K562 (cell line): Measurements from ENCODE around the gene NRGN. TPM values are rescaled to one million over a fixed set of nuclear protein-coding genes. Genes with fewer than 3 reads are reported as not detected.
A peak's percentile ranks its signal among the peaks of the same experiment; 100 is the strongest.

Experiments used
- ATAC-seq: fragments of 200-7000 bp; cut with Tn5 transposase; 3 replicates; pipeline ENCODE4 v1.9.1; 2020; ENCODE audit warnings: moderate library complexity
- BruUV-seq: library from RNA; stranded (reverse); fragments of 400-500 nt; replicated peaks from 2 replicates; lab custom pipeline; 2021; lab: Mats Ljungman, UMichigan
- CTCF ChIA-PET: fragments of 300-600 bp; formaldehyde crosslinking; extraction: SDS; loops from one replicate; lab custom pipeline; 2021; ENCODE audit warnings: low intra/inter-chr PET ratio; lab: Yijun Ruan, JAX
- POLR2A ChIA-PET: fragments of 300-600, 350-650 bp; sonication (Branson Sonifier 250); formaldehyde crosslinking; extraction: SDS; loops from one replicate; lab custom pipeline; 2021; ENCODE audit warnings: antibody characterized with exemption, inconsistent platforms; lab: Yijun Ruan, JAX
- DNase-seq, 4 experiments: peaks; one replicate each; pipeline versions ENCODE4 v3.0.0 to v3.0.0-alpha.2; 2011 to 2018; ENCODE audit warnings: low spot score in 3 of 4, mixed read lengths in 3 of 4; ENCODE audit errors: extremely low read depth in 1 of 4
- FAIRE-seq: peaks from 2 replicates; lab custom pipeline; 2011; peaks lifted over from hg19 to GRCh38; lab: Jason Lieb, UNC
- H2AFZ ChIP-seq: 2 replicates; pipeline ENCODE4 v1.6.0; 2011; ENCODE audit warnings: low read depth, low read length, control low read depth, inconsistent platforms
- H3K27ac ChIP-seq: fragments of 200-600 bp; 3 replicates; pipeline ENCODE4 v1.8.0; 2011; ENCODE audit warnings: low read depth, mild to moderate bottlenecking, control low read depth, inconsistent platforms, low read length, moderate library complexity, mixed read lengths; ENCODE audit errors: extremely low read depth
- H3K27me3 ChIP-seq, 2 experiments: fragments of 300-600 bp in 1 of 2; 2 replicates in 1 of 2; 3 replicates in 1 of 2; pipeline versions ENCODE4 v1.6.0 to v1.8.0; 2011; ENCODE audit warnings: inconsistent platforms in 2 of 2, low read length in 2 of 2, mild to moderate bottlenecking in 1 of 2, mixed read lengths in 1 of 2, moderate library complexity in 1 of 2; ENCODE audit not compliant: control insufficient read depth in 2 of 2, insufficient read depth in 2 of 2
- H3K36me3 ChIP-seq: fragments of 300-600 bp; 3 replicates; pipeline ENCODE4 v1.8.0; 2011; ENCODE audit warnings: mild to moderate bottlenecking, low read length, inconsistent platforms; ENCODE audit not compliant: control insufficient read depth, insufficient read depth
- H3K4me1 ChIP-seq, 2 experiments: fragments of 200-600 bp in 1 of 2; replicated peaks in 1 of 2; 2 replicates in 1 of 2; 3 replicates in 1 of 2; pipeline versions ENCODE4 v1.5.1 to v1.8.0; 2011; ENCODE audit warnings: inconsistent platforms in 2 of 2, low read length in 2 of 2, mild to moderate bottlenecking in 1 of 2, mixed read lengths in 1 of 2, moderate library complexity in 1 of 2; ENCODE audit not compliant: control insufficient read depth in 2 of 2, insufficient read depth in 2 of 2
- H3K4me2 ChIP-seq: 2 replicates; pipeline ENCODE4 v1.6.1; 2011; ENCODE audit warnings: low read length, control low read depth, inconsistent platforms, mixed read lengths; ENCODE audit not compliant: insufficient read depth
- H3K4me3 ChIP-seq: fragments of 200-600 bp; sonication (generic), shearing (Covaris generic); 2 replicates; pipeline ENCODE4 v1.5.1; 2016; ENCODE audit warnings: control low read depth, inconsistent platforms
- H3K79me2 ChIP-seq: fragments of 200-600 bp; 3 replicates; pipeline ENCODE4 v1.8.0; 2011; ENCODE audit warnings: low read length, inconsistent platforms; ENCODE audit not compliant: control insufficient read depth, insufficient read depth
- H3K9ac ChIP-seq, 2 experiments: 2 replicates each; pipeline versions ENCODE4 v1.6.0 to v1.6.1; 2011; ENCODE audit warnings: low read depth in 2 of 2, low read length in 2 of 2, control low read depth in 1 of 2, inconsistent platforms in 1 of 2, mild to moderate bottlenecking in 1 of 2, mixed read lengths in 1 of 2; ENCODE audit not compliant: insufficient read depth in 1 of 2
- H3K9me1 ChIP-seq: one replicate; pipeline ENCODE4 v1.6.0; 2011; ENCODE audit warnings: inconsistent platforms, mild to moderate bottlenecking, low read length, moderate library complexity; ENCODE audit not compliant: control insufficient read depth, insufficient read depth
- H3K9me3 ChIP-seq: replicated peaks from 2 replicates; pipeline ENCODE4 v1.5.1; 2011; ENCODE audit warnings: low read depth, low read length, inconsistent platforms; ENCODE audit not compliant: control insufficient read depth, insufficient read depth
- H4K20me1 ChIP-seq: replicated peaks from 2 replicates; pipeline ENCODE4 v1.6.1; 2011; ENCODE audit warnings: low read length, inconsistent platforms, mixed read lengths; ENCODE audit not compliant: control insufficient read depth, insufficient read depth
- MEIS2 ChIP-seq: fragments of 450-650 bp; IDR thresholded peaks from 2 replicates; pipeline ENCODE4 v1.6.1; 2014; ENCODE audit warnings: mild to moderate bottlenecking; ENCODE audit not compliant: partially characterized antibody
- PCBP1 ChIP-seq: fragments of 200-400 bp; formaldehyde crosslinking; IDR thresholded peaks from 2 replicates; pipeline ENCODE4 v1.6.1; 2018; ENCODE audit warnings: mild to moderate bottlenecking, low read depth, low read length; ENCODE audit not compliant: poor library complexity, severe bottlenecking
- SPI1 ChIP-seq: IDR thresholded peaks from 2 replicates; pipeline ENCODE4 v1.6.1; 2011; ENCODE audit warnings: low read depth, low read length, control low read depth, borderline replicate concordance
- WGBS: fragments of 100-300 bp; shearing (Covaris generic); methylation state at CpG from one replicate; pipeline ENCODE4 v1.1.6; 2016; ENCODE audit warnings: low coverage, mixed read lengths; ENCODE audit not compliant: insufficient coverage; ENCODE audit errors: missing lambda C conversion rate; 5-methylcytosine and 5-hydroxymethylcytosine counted together
- in situ Hi-C: fragments of 300-500 bp; cut with MboI; formaldehyde crosslinking; loops from 4 replicates; pipeline ENCODE4 v1.15.0; 2018; ENCODE audit warnings: inconsistent platforms, mixed read lengths
- intact Hi-C: fragments of 100-400 bp; cut with micrococcal nuclease; formaldehyde crosslinking; loops from 2 replicates; pipeline ENCODE4 v1.14.2; 2022
- polyA plus RNA-seq, 8 experiments: library from polyadenylated mRNA; depleted of rRNA in 4 of 8; stranded (reverse) in 5 of 8; unstranded in 3 of 8; fragments of >200 nt; fragmentation: Nextera tagmentation in 2 of 8; fragmentation: Illumina TruSeq in 1 of 8; extraction: Ambion mirVana in 2 of 8; extraction: Trizol in 1 of 8; gene quantifications; 2 replicates each; pipeline versions ENCODE4 v1.2.1 to v1.2.3, GENCODE V29; 2011 to 2014; ENCODE audit warnings: inconsistent platforms in 1 of 8, missing spikeins in 1 of 8
- total RNA-seq, 7 experiments: library from RNA; depleted of rRNA in 6 of 7; stranded (reverse); fragments of >200 nt in 6 of 7; fragmentation: Illumina TruSeq in 2 of 7; extraction: Trizol in 2 of 7; gene quantifications; 2 replicates each; pipeline versions ENCODE4 v1.2.1 to v1.2.3, GENCODE V29; 2011 to 2021; ENCODE audit warnings: low replicate concordance in 1 of 7
- TF ChIP-seq, protein P1 (sequence below): fragments of 250-450 bp; sonication (Bioruptor Pico); IDR thresholded peaks from 2 replicates; pipeline ENCODE4 v1.4.0; 2020; ENCODE audit warnings: mild to moderate bottlenecking, moderate library complexity
- TF ChIP-seq, protein P2 (sequence below): sonication (generic); formaldehyde crosslinking; IDR thresholded peaks from 2 replicates; pipeline ENCODE4 v1.8.1; 2023; ENCODE audit warnings: mild to moderate bottlenecking, missing genetic modification reagents

The NRGN gene
- total and polyA plus RNA-seq, 9 of the 15 experiments (the other 6 are each of a cell fraction or from before 2014, with no cell fraction given), result 0.29 to 7.8 (median 3.5) TPM; not detected in 2

DNA sequence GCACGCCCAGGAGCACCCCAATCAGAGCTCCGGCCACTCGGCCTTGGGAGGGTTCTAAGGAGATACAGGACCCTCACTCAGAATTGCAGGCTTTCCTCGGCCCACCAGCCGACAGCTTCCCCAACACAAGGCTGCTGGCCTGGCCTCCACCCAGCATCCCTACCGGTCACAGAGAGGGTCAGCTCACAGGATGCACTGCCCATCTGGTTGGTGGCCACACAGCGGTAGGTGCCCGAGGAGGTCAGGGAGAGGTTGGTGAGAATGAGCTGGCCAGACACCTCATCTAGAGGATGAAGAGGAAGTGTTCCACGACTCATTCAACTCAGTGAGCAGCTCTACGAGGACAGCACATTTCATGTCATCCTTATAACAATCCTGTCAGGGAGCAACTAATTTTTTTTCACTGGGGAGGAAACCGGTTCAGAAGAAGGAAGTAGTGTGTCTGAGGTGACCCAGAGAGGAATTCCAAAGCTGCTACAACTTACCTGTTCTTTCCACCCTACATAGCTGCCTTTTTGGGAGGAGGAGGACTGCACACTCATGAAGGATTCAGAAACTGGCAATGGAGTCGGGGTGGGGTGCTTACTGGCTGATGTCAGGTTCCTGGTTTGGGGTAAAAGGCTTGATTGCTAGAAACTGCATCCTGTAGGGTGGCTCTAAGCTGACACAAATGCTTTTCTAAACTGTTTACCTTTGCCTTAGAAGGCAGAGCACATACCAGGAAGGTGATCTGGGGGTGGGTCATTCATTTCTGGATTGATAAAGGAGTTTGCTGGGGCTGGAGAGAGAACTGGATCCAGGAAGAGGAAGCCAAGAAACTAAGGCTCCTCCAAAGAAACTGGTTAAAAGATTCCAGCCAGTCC is 9.0 kb downstream of the NRGN start:
- Histone ChIP-seq H3K9ac (no peak overlapping the region; a peak in 2 of 4 replicates), H3K27me3 (peaks cover 11 to 51% of the 10 kb centered on the region in 2 experiments; a peak in 4 of 5 replicates), H3K9me1 (no peaks in the 10 kb centered on the region), H3K9me3 (no peaks in the 10 kb centered on the region), H3K4me1 (peaks cover 18 to 24% of the 10 kb centered on the region in 2 experiments; a peak in 4 of 5 replicates), H3K4me2 (no peak overlapping the region), H3K36me3 (no peaks in the 10 kb centered on the region), H2AFZ (no peak overlapping the region), H3K27ac (no peak overlapping the region), H4K20me1 (no peaks in the 10 kb centered on the region), H3K79me2 (no peaks in the 10 kb centered on the region), H3K4me3 (no peak overlapping the region)
- no peak for DNase-seq
- intact Hi-C loops, result no loop called here
- in situ Hi-C loops, result no loop called here
- WGBS, result 5% methylated on average over 10 of the region's 12 CpGs
- no TSS peak for BruUV-seq
- POLR2A ChIA-PET, result interaction anchor here (0.5 to 1.0 kb wide), 3 partner anchors 10 to 726 kb away, joined by 3 read pairs; no protein-coding TSS in a partner anchor
- CTCF ChIA-PET, result no interaction called here
- TF ChIP-seq SPI1 (0 out of 2 replicates have a peak, but pooled peaks have one; percentile 13), MEIS2 (no peak)
- FAIRE-seq, result no peak
- ATAC-seq, result no peak

DNA sequence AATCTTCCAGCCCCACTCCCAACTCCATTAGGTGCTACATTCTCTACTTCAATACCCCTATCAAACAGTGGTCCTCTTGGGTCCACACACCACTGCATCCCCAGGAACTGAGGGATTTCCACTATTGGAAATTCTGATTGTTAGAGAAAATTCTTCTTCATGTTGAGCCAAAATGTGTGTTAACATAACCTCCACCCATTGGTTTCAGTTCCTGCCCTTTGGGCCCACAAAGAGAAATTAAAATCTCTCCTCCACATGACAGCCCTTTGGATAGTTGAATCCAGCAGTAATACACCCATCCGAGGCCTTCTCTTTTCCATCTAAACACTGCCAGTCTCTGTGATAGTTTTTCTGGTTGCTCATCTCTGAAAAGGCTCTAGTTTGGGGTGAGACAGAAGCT is 10.2 kb downstream of the NRGN start:
- H3K27ac ChIP-seq, result no peak overlapping the region
- no peak overlapping the region for H3K4me3 ChIP-seq
- intact Hi-C loops, result no loop called here
- peaks cover 11 to 47% of the 10 kb centered on the region in 2 experiments; a peak in 3 of 5 replicates for H3K27me3 ChIP-seq
- no peaks in the 10 kb centered on the region for H3K9me1 ChIP-seq
- ATAC-seq (no peak), DNase-seq (no peak), FAIRE-seq (no peak)
- CTCF ChIA-PET, result no interaction called here
- H3K4me2 ChIP-seq, result no peak overlapping the region
- H3K9me3 ChIP-seq, result no peaks in the 10 kb centered on the region
- WGBS, result 0% methylated on average over 1 of the region's 1 CpG
- no peak overlapping the region for H2AFZ ChIP-seq
- POLR2A ChIA-PET, result no interaction called here
- peaks cover 18 to 24% of the 10 kb centered on the region in 2 experiments; a peak in 4 of 5 replicates for H3K4me1 ChIP-seq
- no peak overlapping the region for H3K9ac ChIP-seq
- BruUV-seq, result no TSS peak
- H3K79me2 ChIP-seq, result no peaks in the 10 kb centered on the region
- in situ Hi-C loops, result no loop called here
- no peaks in the 10 kb centered on the region for H4K20me1 ChIP-seq
- no peaks in the 10 kb centered on the region for H3K36me3 ChIP-seq
- TF ChIP-seq PCBP1, result no peak
- TF ChIP-seq, protein P1, sequence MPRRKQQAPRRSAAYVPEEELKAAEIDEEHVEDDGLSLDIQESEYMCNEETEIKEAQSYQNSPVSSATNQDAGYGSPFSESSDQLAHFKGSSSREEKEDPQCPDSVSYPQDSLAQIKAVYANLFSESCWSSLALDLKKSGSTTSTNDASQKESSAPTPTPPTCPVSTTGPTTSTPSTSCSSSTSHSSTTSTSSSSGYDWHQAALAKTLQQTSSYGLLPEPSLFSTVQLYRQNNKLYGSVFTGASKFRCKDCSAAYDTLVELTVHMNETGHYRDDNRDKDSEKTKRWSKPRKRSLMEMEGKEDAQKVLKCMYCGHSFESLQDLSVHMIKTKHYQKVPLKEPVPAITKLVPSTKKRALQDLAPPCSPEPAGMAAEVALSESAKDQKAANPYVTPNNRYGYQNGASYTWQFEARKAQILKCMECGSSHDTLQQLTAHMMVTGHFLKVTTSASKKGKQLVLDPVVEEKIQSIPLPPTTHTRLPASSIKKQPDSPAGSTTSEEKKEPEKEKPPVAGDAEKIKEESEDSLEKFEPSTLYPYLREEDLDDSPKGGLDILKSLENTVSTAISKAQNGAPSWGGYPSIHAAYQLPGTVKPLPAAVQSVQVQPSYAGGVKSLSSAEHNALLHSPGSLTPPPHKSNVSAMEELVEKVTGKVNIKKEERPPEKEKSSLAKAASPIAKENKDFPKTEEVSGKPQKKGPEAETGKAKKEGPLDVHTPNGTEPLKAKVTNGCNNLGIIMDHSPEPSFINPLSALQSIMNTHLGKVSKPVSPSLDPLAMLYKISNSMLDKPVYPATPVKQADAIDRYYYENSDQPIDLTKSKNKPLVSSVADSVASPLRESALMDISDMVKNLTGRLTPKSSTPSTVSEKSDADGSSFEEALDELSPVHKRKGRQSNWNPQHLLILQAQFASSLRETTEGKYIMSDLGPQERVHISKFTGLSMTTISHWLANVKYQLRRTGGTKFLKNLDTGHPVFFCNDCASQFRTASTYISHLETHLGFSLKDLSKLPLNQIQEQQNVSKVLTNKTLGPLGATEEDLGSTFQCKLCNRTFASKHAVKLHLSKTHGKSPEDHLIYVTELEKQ (CRISPR knock-in tag), result no peak
- TF ChIP-seq, protein P2, sequence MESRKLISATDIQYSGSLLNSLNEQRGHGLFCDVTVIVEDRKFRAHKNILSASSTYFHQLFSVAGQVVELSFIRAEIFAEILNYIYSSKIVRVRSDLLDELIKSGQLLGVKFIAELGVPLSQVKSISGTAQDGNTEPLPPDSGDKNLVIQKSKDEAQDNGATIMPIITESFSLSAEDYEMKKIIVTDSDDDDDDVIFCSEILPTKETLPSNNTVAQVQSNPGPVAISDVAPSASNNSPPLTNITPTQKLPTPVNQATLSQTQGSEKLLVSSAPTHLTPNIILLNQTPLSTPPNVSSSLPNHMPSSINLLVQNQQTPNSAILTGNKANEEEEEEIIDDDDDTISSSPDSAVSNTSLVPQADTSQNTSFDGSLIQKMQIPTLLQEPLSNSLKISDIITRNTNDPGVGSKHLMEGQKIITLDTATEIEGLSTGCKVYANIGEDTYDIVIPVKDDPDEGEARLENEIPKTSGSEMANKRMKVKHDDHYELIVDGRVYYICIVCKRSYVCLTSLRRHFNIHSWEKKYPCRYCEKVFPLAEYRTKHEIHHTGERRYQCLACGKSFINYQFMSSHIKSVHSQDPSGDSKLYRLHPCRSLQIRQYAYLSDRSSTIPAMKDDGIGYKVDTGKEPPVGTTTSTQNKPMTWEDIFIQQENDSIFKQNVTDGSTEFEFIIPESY (CRISPR knock-in tag), result no peak
